Pericardium fibroblast (primary cell): Measurements from ENCODE around the gene ZNF219. TPM values are rescaled to one million over a fixed set of nuclear protein-coding genes. Genes with fewer than 3 reads are reported as not detected.

Experiments
- total RNA-seq: library from RNA; depleted of rRNA; stranded (reverse); fragments of >200 nt; gene quantifications from 2 replicates; pipeline ENCODE4 v1.2.3, GENCODE V29; 2015

The ZNF219 gene
- 8.6 and 17.2 TPM in 2 replicates for total RNA-seq

DNA sequence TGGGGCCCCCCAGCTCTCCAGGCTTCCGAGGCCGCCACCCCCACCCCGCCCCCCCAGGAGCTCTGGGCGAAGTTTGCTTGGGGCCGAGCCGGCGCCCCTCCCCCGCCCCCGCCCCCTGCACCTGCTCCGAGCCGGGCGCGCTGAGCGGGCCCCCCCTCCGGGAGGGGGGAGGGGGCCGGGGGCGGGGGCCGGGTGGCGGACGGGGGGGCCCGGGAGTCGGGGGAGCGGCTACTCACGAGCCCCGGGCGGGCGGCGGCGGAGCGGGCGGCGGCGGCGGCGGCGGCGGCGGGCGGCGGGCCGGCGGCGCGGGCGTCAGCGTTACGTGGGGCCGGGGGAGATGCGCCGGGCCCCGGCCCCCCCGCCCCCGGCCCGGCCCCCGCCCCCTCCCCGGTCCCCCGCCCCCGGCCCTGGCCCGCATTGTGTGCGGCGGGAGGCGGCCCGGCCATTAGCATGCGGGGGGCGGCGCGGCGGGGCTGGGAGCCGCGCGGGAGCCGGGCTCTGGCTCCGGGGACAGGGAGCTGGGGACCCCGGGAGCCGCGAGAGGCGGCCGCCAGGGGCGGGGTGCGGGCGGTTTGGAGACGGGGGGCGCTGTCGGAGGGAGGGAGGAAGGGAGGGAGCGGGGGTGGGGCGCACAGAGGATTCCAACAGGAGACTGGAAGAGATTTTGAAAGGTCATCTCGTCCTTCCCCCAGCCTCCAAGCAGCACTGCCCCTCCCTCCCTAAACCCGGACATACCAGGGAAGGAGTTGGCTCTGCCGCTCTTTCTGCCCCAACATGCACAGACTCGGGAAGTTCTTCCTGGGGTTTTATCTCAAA, at the start of gene ZNF219:
Gene ZNF219 (minus strand): TSS at position 580 of the 816 bp plus-strand sequence. CDS start 5,064 bp downstream, outside the sequence.

DNA sequence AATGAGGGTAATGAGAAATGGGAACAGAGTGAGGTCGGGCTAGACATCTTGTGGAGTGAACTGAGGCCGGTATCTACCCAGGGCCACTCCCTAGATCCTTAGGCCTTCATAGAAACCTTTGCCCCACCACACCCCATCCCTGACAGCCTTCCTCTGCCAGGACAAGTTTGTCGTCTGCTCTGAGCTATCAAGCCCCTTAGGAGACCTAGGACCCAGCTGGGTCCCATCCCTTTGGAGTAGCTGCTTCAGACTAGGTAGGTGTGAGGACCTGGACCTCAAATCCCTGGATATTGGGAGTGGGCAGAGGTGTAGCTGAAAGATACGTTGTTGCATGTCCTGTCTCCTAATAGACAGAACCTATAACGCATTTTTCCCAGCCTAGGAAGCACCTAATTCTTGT, 2.5 kb upstream of the ZNF219 start, which contains the start of gene TMEM253:
Gene TMEM253 (plus strand): TSS at position 136 of the 400 bp plus-strand sequence. CDS start 278 bp downstream, outside the sequence.

DNA sequence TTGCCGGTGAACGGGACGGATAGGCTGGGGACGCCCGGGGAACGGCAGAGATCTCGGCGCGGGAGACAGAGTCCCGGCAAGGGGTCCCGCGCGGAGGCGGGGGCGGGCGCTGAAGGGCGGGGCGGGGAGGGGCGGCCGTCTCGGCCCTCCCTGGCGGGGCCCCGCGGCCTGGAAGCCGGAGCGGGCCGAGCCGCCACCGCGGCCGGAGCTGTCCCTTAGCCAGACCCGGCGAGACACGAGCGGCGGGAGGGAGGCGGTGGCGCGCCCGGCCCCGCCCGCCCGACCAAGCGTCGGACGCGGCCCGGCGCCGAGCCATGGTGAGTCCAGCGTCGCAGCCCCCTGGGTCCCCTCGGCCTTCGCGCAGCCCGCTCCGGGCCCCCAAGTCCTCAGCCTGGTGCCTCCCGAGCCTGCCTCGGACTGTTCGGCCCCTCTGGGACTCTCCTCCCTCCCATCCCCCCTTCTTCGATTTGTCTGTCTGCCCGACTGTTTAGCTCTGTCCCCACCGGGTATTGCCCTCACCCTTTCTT, 28.3 kb downstream of the ZNF219 start, which contains the start of gene ARHGEF40:
Gene ARHGEF40 (plus strand): TSS at position 222 of the 527 bp plus-strand sequence. CDS start 93 bp downstream, at position 315.

DNA sequence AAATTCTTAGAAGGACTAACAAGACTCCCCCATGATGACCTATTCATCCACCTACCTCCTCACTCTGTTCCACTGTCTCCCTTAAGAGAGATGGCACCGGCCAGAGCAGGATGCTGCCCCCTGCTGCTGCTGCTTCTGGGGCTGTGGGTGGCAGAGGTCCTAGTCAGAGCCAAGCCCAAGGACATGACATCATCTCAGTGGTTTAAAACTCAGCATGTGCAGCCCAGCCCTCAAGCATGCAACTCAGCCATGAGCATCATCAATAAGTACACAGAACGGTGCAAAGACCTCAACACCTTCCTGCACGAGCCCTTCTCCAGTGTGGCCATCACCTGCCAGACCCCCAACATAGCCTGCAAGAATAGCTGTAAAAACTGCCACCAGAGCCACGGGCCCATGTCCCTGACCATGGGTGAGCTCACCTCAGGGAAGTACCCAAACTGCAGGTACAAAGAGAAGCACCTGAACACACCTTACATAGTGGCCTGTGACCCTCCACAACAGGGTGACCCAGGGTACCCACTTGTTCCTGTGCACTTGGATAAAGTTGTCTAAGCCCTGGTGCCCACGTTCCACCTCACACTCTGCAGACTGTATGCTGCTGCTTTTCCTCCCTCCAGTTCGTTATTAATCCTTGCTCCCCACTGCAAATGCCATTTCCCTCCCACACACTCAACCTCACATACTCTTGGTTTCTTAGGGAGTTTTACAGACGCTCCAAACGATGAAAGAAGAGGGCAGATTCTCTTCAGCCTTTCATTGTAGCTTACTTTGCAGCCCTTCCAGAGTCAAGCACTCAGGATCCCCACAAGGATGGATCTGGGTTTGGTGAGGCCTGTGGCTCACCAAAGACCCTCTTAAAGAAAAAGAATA, 40.4 kb downstream of the ZNF219 start, which contains the start of gene RNASE8:
Gene RNASE8 (plus strand): TSS at position 20 of the 873 bp plus-strand sequence. CDS start 71 bp downstream, at position 91.

DNA sequence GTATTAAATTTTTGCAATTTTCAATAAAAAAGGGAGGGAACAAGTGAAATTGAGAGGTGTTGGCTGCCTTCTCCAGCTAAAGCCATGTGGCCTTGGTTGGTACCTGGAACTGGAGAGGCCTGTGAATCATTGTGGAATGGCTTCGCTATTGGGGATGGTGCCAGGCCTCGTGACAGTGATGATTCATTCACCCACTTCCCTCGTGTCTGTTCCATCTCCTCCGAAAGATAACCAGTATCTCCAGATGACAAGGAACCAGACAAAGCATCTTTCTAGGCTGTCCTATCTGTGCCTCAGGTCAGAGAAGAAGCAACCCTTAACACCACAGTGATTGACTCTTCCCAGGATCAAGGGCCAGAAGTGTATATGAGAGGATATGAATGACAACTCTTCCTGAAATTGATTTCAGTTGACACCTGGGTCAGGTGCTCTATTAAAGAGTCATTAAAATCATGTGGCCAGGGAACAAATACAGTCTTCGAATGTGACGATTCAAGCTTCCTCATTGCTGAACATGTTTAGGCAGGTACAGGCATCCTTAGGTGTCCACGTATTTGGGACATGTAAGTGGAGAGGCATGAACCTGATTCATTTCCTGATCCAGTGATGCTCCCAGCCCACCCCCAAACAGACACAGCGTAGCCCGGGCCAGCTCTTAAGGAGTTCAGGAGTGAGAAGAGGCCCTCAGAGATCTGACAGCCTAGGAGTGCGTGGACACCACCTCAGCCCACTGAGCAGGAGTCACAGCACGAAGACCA, 56.6 kb downstream of the ZNF219 start, which contains the start of gene RNASE7:
Gene RNASE7 (plus strand): TSS at position 687 of the 758 bp plus-strand sequence. CDS start 631 bp downstream, outside the sequence.

Other genes with a start within 250 kb of the ZNF219 start
- not detected in 2 replicates for gene RNASE3, start 207.3 kb downstream of the ZNF219 start, total RNA-seq
- not detected in 2 replicates for gene RNASE2, start 143.2 kb downstream of the ZNF219 start, total RNA-seq
- 62.7 and 74.7 TPM in 2 replicates for gene METTL17, start 108.7 kb downstream of the ZNF219 start, total RNA-seq
- not detected in 2 replicates for gene SLC39A2, start 99.4 kb downstream of the ZNF219 start, total RNA-seq
- 26.8 and 27.2 TPM in 2 replicates for gene NDRG2, start 73.6 kb downstream of the ZNF219 start, total RNA-seq
- gene TPPP2, start 68.4 kb downstream of the ZNF219 start, total RNA-seq, result not detected in 2 replicates
- gene RNASE13, start 63.8 kb downstream of the ZNF219 start, total RNA-seq, result not detected in 2 replicates
- not detected in 2 replicates for gene RNASE7, start 56.3 kb downstream of the ZNF219 start, total RNA-seq
- gene RNASE8, start 40.8 kb downstream of the ZNF219 start, total RNA-seq, result not detected in 2 replicates
- gene ARHGEF40, start 28.4 kb downstream of the ZNF219 start, total RNA-seq, result 32.8 and 38.5 TPM in 2 replicates
- gene TMEM253, start 2.4 kb upstream of the ZNF219 start, total RNA-seq, result not detected in 2 replicates
- not detected in 2 replicates for gene OR5AU1, start 57.4 kb upstream of the ZNF219 start, total RNA-seq
- gene HNRNPC, start 170.8 kb upstream of the ZNF219 start, total RNA-seq, result 411 and 489 TPM in 2 replicates
- 0.12 and 0.17 TPM in 2 replicates for gene RPGRIP1, start 181.4 kb upstream of the ZNF219 start, total RNA-seq